GM10248 (cell line): ENCODE data around the gene NOP14.
"Not testable (repeated sequence)": the region's sequence is repeated elsewhere in the genome, so short reads cannot be mapped to it uniquely, and the experiment has no call there.

Experiments
- CTCF ChIA-PET: fragments of 300-600 bp; sonication (Branson Sonifier 250); formaldehyde crosslinking; extraction: SDS; loops from one replicate; lab custom pipeline; 2021; ENCODE audit warnings: antibody characterized with exemption; lab: Yijun Ruan, JAX
- POLR2A ChIA-PET: fragments of 350-650 bp; sonication (Branson Sonifier 250); formaldehyde crosslinking; extraction: SDS; loops from one replicate; lab custom pipeline; 2020; ENCODE audit warnings: antibody characterized with exemption; lab: Yijun Ruan, JAX
- DNase-seq: peaks from one replicate; pipeline ENCODE4 v3.0.0; 2012; ENCODE audit errors: extremely low spot score
- CTCF ChIP-seq: IDR thresholded peaks from 2 replicates; pipeline ENCODE4 v1.5.1; 2012; ENCODE audit warnings: mild to moderate bottlenecking, low read depth; ENCODE audit errors: extremely low read depth, missing control alignments, control extremely low read depth

Gene NOP14

GRCh38 chr4:2924765-2925301 is 38.4 kb downstream of the NOP14 start:
- ChIA-PET POLR2A (interaction anchor here (1.6 kb wide), 1 partner anchor 12 kb away, joined by 9 read pairs; no protein-coding TSS in a partner anchor), CTCF (interaction anchor here (1.0 to 1.5 kb wide), 7 partner anchors 11 to 64 kb away, joined by 3 to 5 read pairs (median 3); partner anchors contain the start of genes GRK4 and NOP14)
- TF ChIP-seq CTCF: no peak
- DNase-seq: no peak

- ChIA-PET CTCF (interaction anchor here (1.0 to 1.4 kb wide), 4 partner anchors 8 to 63 kb away, joined by 3 to 5 read pairs (median 3); partner anchors contain the start of genes GRK4 and NOP14), POLR2A (interaction anchor here (1.6 kb wide), 1 partner anchor 12 kb away, joined by 9 read pairs; no protein-coding TSS in a partner anchor)
- no peak for TF ChIP-seq CTCF
- no peak for DNase-seq
Observed at GRCh38 chr4:2924286-2924685, 38.9 kb downstream of the NOP14 start.

- ChIA-PET POLR2A (no interaction called here), CTCF (interaction anchor here (1.1 to 1.6 kb wide), 4 partner anchors 8 to 161 kb away, joined by 3 to 7 read pairs (median 6); partner anchors contain the start of genes GRK4 and NOP14)
- DNase-seq: no peak
- no peak for TF ChIP-seq CTCF
Observed at GRCh38 chr4:2923668-2924173, 39.5 kb downstream of the NOP14 start.

GRCh38 chr4:2923141-2923551 is 40.1 kb downstream of the NOP14 start:
- DNase-seq: no peak
- CTCF ChIA-PET: interaction anchor here (0.7 to 1.6 kb wide), 5 partner anchors 9 to 160 kb away, joined by 3 to 7 read pairs (median 4); no protein-coding TSS in a partner anchor
- no peak for TF ChIP-seq CTCF
- POLR2A ChIA-PET: no interaction called here

- CTCF ChIA-PET: interaction anchor here (0.7 to 1.6 kb wide), 4 partner anchors 8 to 160 kb away, joined by 3 to 7 read pairs (median 5); no protein-coding TSS in a partner anchor
- DNase-seq, POLR2A ChIA-PET: not testable (repeated sequence)
Observed at GRCh38 chr4:2922453-2923101, 40.6 kb downstream of the NOP14 start.

- DNase-seq: not testable (repeated sequence)
- ChIA-PET POLR2A (interaction anchor here (1.5 kb wide), 1 partner anchor 17 kb away, joined by 10 read pairs; no protein-coding TSS in a partner anchor), CTCF (interaction anchor here (0.8 kb wide), 1 partner anchor 9 kb away, joined by 3 read pairs; no protein-coding TSS in a partner anchor)
Observed at GRCh38 chr4:2918714-2919113, 44.5 kb downstream of the NOP14 start.

GRCh38 chr4:2918300-2918699 is 44.9 kb downstream of the NOP14 start:
- CTCF ChIA-PET, DNase-seq: not testable (repeated sequence)
- POLR2A ChIA-PET: interaction anchor here (1.5 kb wide), 1 partner anchor 17 kb away, joined by 10 read pairs; no protein-coding TSS in a partner anchor

GRCh38 chr4:2916696-2917095 is 46.5 kb downstream of the NOP14 start:
- DNase-seq, CTCF ChIA-PET, POLR2A ChIA-PET: not testable (repeated sequence)
